MM.1S (cell line): ENCODE data around the gene EPHA10.
A peak's percentile ranks its signal among the peaks of the same experiment; 100 is the strongest.
"Not testable (repeated sequence)": the region's sequence is repeated elsewhere in the genome, so short reads cannot be mapped to it uniquely, and the experiment has no call there.

Experiments used
- DNase-seq: peaks from one replicate; pipeline ENCODE4 v3.0.0-alpha.2; 2015
- H2AFZ ChIP-seq: fragments of 300-600 bp; sonication (generic); 2 replicates; pipeline ENCODE4 v1.6.0; 2016; ENCODE audit warnings: antibody characterized with exemption, low read length
- H3F3A ChIP-seq: fragments of 300-600 bp; sonication (generic); 2 replicates; pipeline ENCODE4 v1.6.1; 2016; ENCODE audit warnings: mild to moderate bottlenecking, antibody characterized with exemption, low read length, moderate library complexity, mixed read lengths; ENCODE audit not compliant: insufficient read depth
- H3K27ac ChIP-seq: fragments of 300-600 bp; sonication (generic); 2 replicates; pipeline ENCODE4 v1.5.1; 2016; ENCODE audit warnings: mild to moderate bottlenecking, low read length
- H3K27me3 ChIP-seq: fragments of 300-600 bp; sonication (generic); replicated peaks from 2 replicates; pipeline ENCODE4 v1.6.0; 2016; ENCODE audit warnings: low read length; ENCODE audit not compliant: insufficient read depth
- H3K36me3 ChIP-seq: fragments of 300-600 bp; sonication (generic); replicated peaks from 2 replicates; pipeline ENCODE4 v1.6.1; 2016; ENCODE audit warnings: mild to moderate bottlenecking, low read length, mixed read lengths; ENCODE audit not compliant: insufficient read depth
- H3K4me1 ChIP-seq: fragments of 300-600 bp; sonication (generic); 2 replicates; pipeline ENCODE4 v1.6.1; 2016; ENCODE audit warnings: low read length, mixed read lengths
- H3K4me2 ChIP-seq: fragments of 300-600 bp; sonication (generic); 2 replicates; pipeline ENCODE4 v1.6.0; 2016; ENCODE audit warnings: low read depth, low read length
- H3K4me3 ChIP-seq: fragments of 300-600 bp; sonication (generic); 2 replicates; pipeline ENCODE4 v1.5.1; 2016; ENCODE audit warnings: low read length, mixed read lengths
- H3K79me2 ChIP-seq: fragments of 300-600 bp; sonication (generic); 2 replicates; pipeline ENCODE4 v1.6.1; 2016; ENCODE audit warnings: mixed run types, low read length, mixed read lengths
- H3K9ac ChIP-seq: fragments of 300-600 bp; sonication (generic); 2 replicates; pipeline ENCODE4 v1.6.1; 2016; ENCODE audit warnings: low read length, mixed read lengths
- H3K9me2 ChIP-seq: fragments of 300-600 bp; sonication (generic); replicated peaks from 2 replicates; pipeline ENCODE4 v1.6.1; 2016; ENCODE audit warnings: mild to moderate bottlenecking, low read length, mixed read lengths; ENCODE audit not compliant: insufficient read depth
- H3K9me3 ChIP-seq: fragments of 300-600 bp; sonication (generic); replicated peaks from 2 replicates; pipeline ENCODE4 v1.6.1; 2016; ENCODE audit warnings: mild to moderate bottlenecking, low read length, mixed read lengths; ENCODE audit not compliant: insufficient read depth
- H4K20me1 ChIP-seq: fragments of 300-600 bp; sonication (generic); 2 replicates; pipeline ENCODE4 v1.6.1; 2016; ENCODE audit warnings: mild to moderate bottlenecking, low read length, moderate library complexity, mixed read lengths; ENCODE audit not compliant: insufficient read depth
- CTCF ChIP-seq: fragments of 300-600 bp; sonication (generic); IDR thresholded peaks from 2 replicates; pipeline ENCODE4 v1.5.1; 2016; ENCODE audit warnings: antibody characterized with exemption, low read length, mixed read lengths
- EZH2 ChIP-seq: fragments of 300-600 bp; sonication (generic); optimal IDR thresholded peaks from 2 replicates; pipeline ENCODE3; 2017; ENCODE audit warnings: low read depth, mild to moderate bottlenecking, antibody characterized with exemption, low read length, mixed read lengths
- EZH2phosphoT487 ChIP-seq: fragments of 300-600 bp; sonication (generic); IDR thresholded peaks from 2 replicates; pipeline ENCODE4 v1.6.1; 2018; ENCODE audit warnings: antibody characterized with exemption, low read length

Gene EPHA10

DNA sequence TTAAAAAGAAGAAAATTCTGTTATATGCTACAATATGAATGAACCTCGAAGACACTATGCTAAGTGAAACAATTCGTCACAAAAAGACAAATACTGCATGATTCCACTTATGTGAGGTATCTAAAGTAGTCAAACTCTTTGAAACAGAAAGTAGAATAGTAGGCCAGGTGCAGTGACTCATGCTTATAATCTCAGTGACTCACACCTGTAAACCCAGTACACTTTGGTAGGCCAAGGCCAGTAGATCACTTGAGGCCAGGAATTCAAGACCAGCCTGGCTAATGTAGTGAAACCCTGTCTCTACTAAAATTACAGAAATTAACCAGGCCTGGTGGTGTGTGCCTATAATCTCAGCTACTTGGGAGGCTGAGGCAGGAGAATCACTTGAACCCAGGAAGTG, 25.7 kb downstream of the EPHA10 start:
- Histone ChIP-seq H4K20me1 (no peaks in the 10 kb centered on the region), H3K79me2 (no peaks in the 10 kb centered on the region), H3K4me1 (peaks cover 11% of the 10 kb centered on the region; the same call in 1 of the 2 replicates), H2AFZ (no peak overlapping the region), H3K27ac (peak overlapping the region; percentile 81; the same call in 1 of the 2 replicates), H3K36me3 (no peaks in the 10 kb centered on the region), H3K4me2 (peak overlapping the region; percentile 32; the same call in 1 of the 2 replicates), H3K9me2 (no peaks in the 10 kb centered on the region), H3F3A (peaks cover 18% of the 10 kb centered on the region), H3K4me3 (no peak overlapping the region), H3K9ac (no peak overlapping the region), H3K9me3 (no peaks in the 10 kb centered on the region), H3K27me3 (no peaks in the 10 kb centered on the region)
- DNase-seq, result peak; percentile 93
- TF ChIP-seq EZH2 (no peak), CTCF (no peak), EZH2phosphoT487 (no peak)

DNA sequence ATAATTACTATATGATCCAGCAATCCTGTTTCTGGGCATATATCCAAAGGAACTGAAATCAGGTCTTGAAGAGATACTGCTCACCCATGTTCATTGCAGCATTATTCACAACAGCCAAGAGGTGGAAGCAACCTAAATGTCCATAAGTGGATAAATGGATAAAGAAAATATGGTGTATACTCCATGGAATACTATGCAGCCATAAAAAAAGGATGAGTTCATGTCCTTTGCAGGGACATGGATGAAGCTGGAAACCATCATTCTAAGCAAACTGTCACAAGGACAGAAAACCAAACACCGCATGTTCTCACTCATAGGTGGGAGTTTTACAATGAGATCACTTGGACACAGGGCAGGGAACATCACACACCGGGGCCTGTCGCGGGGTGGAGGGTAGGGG, 26.3 kb downstream of the EPHA10 start:
- not testable (repeated sequence) for H2AFZ ChIP-seq, H3K4me3 ChIP-seq, H3K36me3 ChIP-seq, H4K20me1 ChIP-seq, H3K4me2 ChIP-seq, DNase-seq, H3K27me3 ChIP-seq, H3K9me2 ChIP-seq, H3K9ac ChIP-seq, H3K9me3 ChIP-seq, H3K79me2 ChIP-seq
- Histone ChIP-seq H3K4me1 (peaks cover 11% of the 10 kb centered on the region; the same call in 1 of the 2 replicates), H3K27ac (peak overlapping the region; percentile 81; the same call in 1 of the 2 replicates), H3F3A (peaks cover 18% of the 10 kb centered on the region)

- not testable (repeated sequence) for H3K9me3 ChIP-seq, H2AFZ ChIP-seq, H3K4me2 ChIP-seq, H3K4me3 ChIP-seq, H3K79me2 ChIP-seq, H3K27ac ChIP-seq, H4K20me1 ChIP-seq, H3K9me2 ChIP-seq, H3K9ac ChIP-seq, DNase-seq, H3K36me3 ChIP-seq, H3K27me3 ChIP-seq
- peaks cover 11% of the 10 kb centered on the region; the same call in 1 of the 2 replicates for H3K4me1 ChIP-seq
- peaks cover 18% of the 10 kb centered on the region for H3F3A ChIP-seq
Measured at GRCh38 chr1:37737975-37738374, 26.9 kb downstream of the EPHA10 start.

DNA sequence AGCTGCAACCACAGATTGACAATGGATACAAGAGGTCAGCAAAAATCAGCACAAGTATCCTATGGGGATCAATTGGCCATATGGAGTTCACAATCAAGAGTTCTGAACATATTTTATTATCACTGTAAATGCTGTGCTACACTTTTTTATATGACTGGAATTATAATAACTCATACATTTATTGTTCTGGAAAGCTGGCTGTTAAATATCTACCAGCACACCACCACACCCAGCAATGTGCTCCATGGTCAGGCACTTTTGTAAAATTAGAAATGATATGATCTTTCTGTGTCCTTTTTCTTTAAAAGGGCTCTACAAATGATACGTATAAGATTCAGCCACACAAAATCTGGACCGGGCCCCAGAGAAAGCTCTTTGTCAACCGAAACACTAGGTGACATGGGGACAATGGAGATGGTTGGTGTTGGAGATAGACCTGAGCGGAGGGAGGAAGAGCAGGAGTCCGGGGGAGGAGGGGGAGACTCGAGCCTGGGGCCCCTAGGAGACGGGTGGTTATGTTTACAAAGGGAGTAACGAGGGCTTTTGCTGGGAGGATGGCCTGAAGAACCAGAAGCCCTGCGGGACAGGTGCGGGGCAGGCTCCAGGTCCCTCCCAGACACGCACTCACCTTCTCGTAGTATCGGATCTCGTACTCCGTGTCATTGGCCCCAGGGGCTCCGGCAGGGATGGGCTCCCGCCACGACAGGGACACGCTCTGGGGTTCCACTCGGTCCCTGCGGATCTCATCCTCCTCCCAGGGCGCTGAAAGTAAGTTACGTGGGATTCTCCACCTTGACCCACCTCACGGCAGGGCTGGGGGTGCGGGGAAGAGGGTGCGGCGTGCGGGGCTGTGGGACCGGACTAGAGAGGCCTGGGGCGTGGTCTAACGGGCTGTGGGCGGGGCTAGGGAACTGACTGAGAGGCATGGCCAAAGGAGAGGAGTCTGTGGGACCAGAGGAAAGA, 30.0 kb downstream of the EPHA10 start:
- no peaks in the 10 kb centered on the region for H3K27me3 ChIP-seq
- no peak overlapping the region for H3K4me3 ChIP-seq
- peaks cover 11% of the 10 kb centered on the region; the same call in 1 of the 2 replicates for H3K4me1 ChIP-seq
- no peak for DNase-seq
- no peaks in the 10 kb centered on the region for H4K20me1 ChIP-seq
- peaks cover 16% of the 10 kb centered on the region for H3F3A ChIP-seq
- H3K27ac ChIP-seq, result no peak overlapping the region
- H3K4me2 ChIP-seq, result no peak overlapping the region
- TF ChIP-seq EZH2phosphoT487 (no peak), EZH2 (no peak), CTCF (no peak)
- no peaks in the 10 kb centered on the region for H3K9me2 ChIP-seq
- no peaks in the 10 kb centered on the region for H3K79me2 ChIP-seq
- H2AFZ ChIP-seq, result no peak overlapping the region
- H3K9me3 ChIP-seq, result no peaks in the 10 kb centered on the region
- H3K36me3 ChIP-seq, result no peaks in the 10 kb centered on the region
- no peak overlapping the region for H3K9ac ChIP-seq
